ENCODE results near the gene NUDT19. TPM values are rescaled to one million over a fixed set of nuclear protein-coding genes. Genes with fewer than 3 reads are reported as not detected.

Gene NUDT19
- 10.1 and 11.2 TPM in 2 replicates for total RNA-seq

DNA sequence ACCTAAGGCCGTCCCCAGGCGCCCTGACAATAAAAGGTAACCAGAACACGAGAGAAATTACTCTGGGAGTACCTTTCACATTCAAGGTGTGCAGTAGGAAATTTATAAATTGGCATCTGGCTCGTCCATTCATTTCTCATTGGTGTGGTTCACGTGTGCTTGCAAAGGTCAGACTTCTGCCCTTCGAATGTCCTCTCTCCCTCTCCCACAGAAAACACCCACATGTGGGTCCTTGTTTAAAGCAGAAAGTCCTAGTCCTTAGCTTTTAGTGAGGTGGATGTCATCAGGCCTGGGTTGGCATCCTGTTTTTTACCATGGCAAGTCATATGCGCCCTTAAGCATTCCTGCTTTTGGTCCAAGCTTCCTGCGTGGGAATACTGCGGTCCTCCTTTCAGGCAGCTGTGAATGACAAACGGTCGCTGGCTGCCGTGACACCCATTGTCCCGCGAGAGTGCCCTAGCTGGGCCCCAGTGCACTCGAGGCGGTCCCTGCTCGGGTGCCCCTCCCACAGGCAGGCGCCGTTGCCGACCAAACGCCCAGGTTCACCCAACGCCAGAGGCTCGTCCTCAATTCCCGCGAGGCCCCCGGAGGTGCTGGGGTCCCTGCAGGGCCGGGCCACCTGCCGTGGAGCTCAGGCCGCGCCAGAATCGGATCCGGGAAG lies at the start of gene NUDT19:
TSS of gene NUDT19 (plus strand) at position 531 of the 661 bp plus-strand sequence. CDS start 140 bp downstream, outside the sequence.

GRCh38 chr19:32674931-32675719 lies 16.5 kb upstream of the NUDT19 start, which contains the start of gene ANKRD27:
TSS of gene ANKRD27 (minus strand) at chr19:32675180. CDS start at chr19:32659015, 16,165 bp downstream.

GRCh38 chr19:32675720-32676185 lies 15.9 kb upstream of the NUDT19 start, which contains the start of gene RGS9BP:
TSS of gene RGS9BP (plus strand) at chr19:32675848. CDS start at chr19:32676264, 416 bp downstream.

DNA sequence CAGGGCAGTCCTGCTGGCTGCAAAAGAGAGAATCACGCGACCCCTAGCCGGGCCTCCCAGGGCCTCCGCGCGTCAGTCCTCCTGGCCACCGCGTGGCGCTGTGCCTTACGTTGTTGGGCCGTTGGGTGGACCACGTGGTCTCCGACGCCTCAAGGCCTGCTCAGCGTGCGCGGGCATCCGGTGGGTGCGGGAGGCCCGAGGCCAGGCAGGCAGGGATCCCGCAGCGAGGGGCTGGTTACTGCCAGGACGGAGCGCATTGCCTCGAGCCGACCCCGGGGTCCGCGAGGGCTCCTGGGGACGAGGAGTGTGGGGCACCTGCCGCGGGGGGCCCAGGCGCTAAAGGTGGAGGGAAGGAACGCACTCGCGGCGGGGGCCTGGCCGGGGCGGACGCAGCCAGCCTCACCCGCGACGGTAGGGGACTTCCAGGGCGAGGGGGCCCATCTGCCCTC lies 28.0 kb downstream of the NUDT19 start, which contains the start of gene TDRD12:
TSS of gene TDRD12 (plus strand) at position 157 of the 449 bp plus-strand sequence. CDS start 306 bp downstream, outside the sequence.

Other genes starting within 250 kb of the NUDT19 start
- gene PDCD5, start 110.6 kb upstream of the NUDT19 start, total RNA-seq, result 155 and 168 TPM in 2 replicates
- gene ANKRD27, start 16.6 kb upstream of the NUDT19 start, total RNA-seq, result 24.8 and 27.5 TPM in 2 replicates
- gene RGS9BP, start 16.0 kb upstream of the NUDT19 start, total RNA-seq, result 0.18 TPM in 1 of 2 replicates, not detected in the other
- under 0.01 and 0.53 TPM in 2 replicates for gene TDRD12, start 27.9 kb downstream of the NUDT19 start, total RNA-seq
- gene SLC7A9, start 177.9 kb downstream of the NUDT19 start, total RNA-seq, result not detected in 2 replicates

Measured in myometrial cell (primary cell).